ENCODE measurements around the gene VAMP8.
"Not testable (repeated sequence)": the region's sequence is repeated elsewhere in the genome, so short reads cannot be mapped to it uniquely, and the experiment has no call there.

VAMP8 gene
- 20.5 to 61.4 (median 41.0) reads per million in 3 experiments for total RNA-seq

DNA sequence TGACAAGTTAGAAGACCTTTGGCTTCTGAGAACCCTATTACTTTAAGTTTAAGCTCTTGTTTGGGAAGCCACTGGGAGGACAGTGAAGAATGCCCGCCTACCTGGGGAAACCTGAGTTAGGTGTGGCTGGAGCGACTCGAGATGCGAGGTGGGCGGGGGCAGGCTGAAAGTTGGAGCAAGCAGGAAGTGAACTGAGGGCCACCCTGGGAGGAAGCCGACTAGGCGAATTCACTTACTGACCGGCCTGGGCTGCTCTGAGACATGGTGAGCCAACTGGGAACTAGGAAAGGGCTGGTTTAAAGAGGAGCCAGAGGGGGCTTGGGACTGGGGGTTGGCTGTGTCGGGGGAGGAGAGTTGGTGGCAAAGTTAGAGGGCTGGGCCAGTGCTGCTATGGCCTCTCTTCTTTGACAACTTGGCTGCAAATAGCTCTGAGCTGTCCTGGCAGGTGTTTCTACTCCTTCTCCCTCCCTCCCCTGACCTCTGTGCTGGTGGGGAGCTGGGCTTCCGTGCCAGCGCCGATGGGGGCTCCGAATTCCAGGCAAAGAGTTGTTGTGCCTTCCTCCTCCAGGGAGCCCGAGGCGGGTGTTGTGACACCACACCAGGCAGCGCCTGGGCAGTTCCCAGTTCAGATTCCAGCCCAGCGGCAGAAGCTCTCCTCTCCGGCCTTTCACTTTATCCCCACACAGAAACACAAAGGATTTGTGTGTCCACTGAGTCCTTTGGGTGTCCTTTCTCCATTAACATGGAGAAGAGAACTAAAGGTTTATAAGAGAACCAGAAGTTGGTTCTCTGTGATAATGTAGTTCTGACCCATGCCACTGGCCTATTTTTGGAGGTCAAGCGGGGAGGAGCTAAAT lies at the start of gene VAMP8:
Gene VAMP8 (plus strand): TSS at position 201 of the 857 bp plus-strand sequence. CDS start 61 bp downstream, at position 262.
- peak; percentile 56 for DNase-seq

DNA sequence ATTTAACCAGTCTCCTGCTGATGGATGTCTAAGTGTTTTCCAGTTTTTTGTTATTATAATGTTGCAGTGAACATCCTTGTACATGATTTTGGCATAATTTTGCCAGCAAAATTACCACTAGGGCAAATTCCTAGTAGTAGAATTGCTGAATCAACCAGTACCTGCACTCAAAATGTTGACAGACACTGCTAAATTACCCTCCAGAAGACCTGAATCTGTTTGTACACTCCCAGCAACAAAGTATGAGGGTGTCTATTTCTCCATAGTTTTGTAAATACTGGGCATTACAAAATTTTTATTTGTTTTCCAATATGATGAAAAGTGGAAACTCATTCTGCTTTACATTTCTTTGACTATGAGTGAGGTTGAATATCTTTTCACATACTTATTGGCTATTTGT lies 49.6 kb upstream of the VAMP8 start:
- no peak for DNase-seq

DNA sequence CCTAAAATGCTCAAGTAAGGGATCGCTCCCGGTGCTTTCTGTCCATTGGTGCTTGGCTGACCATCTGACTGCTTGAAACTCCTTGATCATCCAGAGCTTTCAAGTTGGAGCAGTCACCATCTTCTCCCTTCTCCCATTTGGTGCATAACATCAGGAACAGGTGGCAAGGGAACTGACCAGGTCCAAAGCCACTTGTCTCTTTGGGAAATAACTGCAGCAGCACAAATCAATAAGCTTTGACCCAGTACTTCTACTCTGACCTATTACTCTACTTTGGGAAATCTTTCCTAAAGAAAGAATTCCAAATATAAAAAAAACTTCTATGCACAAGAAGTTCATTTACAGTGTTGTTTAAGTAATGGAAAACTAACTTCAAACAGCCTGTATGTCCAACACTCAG lies 49.0 kb upstream of the VAMP8 start:
- DNase-seq: no peak

DNA sequence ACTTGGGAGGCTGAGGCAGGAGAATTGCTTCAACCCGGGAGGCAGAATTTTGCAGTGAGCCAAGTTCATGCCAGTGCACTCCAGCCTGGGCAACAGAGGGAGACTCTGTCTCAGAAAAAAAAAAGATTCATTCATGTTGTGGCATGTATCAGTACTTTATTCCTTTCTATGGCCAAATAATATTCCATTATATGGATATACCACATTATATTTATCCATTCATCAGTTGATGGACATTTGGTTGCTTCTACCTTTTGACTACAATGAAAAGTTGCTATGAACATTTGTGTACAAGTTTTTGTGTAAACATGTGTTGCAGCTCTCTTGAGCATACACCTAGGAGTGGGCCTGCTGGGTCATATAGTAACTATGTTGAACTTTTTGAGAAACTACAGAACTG lies 47.6 kb upstream of the VAMP8 start:
- no peak for DNase-seq

DNA sequence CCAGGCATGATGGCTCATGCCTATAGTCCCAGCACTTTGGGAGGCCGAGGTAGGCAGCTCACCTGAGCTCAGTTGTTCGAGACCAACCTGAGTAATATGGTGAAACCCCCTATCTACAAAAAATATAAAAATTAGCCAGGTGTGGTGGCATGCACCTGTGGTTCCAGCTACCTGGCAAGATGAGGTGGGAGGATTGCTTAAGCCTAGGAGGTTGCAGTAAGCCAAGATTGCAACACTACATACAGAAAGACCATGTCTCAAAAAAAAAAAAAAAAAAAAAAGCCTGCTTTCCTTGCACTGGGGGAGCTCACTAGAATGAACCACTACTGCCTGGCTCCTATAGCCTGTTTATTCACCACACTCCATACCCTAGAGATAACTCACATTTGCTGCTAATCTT lies 45.8 kb upstream of the VAMP8 start:
- no peak for DNase-seq

DNA sequence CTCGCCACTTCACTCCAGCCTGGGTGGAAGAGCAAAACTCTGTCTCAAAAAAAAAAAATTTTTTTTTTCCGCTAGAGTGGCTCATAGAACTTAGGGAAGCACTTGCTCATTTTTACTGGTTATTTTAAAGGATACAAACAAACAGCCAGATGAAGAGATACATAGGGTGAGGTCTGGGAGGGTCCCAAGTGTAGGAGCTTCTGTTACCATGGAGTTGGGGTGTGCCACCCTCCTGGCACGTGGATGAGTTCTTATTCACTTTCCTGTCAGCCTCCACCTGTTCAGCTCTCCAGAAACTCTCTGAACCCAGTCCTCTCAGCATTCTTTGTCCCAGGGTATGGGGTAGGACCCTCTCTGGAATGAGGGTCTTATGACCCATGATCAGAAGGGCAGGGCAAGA lies 43.3 kb upstream of the VAMP8 start:
- DNase-seq: no peak

DNA sequence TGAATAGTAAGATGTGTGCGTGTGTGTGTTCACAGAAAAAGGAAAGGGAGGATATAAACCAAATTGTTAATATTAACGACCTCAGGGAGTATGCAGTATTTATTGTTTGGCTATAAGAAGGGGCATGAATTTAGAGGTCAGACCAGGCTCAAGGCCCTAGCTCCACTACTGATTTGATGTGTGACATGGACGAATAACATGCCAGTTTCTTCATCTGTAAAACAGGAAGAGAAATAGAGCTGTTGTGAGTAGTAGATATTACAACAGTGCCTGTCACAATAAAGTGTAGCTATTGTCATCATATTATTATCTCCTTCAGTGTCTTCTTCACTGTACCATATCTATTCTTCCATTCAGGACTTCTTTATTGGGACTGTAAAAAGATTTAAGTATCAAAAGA lies 42.5 kb upstream of the VAMP8 start:
- DNase-seq: no peak

DNA sequence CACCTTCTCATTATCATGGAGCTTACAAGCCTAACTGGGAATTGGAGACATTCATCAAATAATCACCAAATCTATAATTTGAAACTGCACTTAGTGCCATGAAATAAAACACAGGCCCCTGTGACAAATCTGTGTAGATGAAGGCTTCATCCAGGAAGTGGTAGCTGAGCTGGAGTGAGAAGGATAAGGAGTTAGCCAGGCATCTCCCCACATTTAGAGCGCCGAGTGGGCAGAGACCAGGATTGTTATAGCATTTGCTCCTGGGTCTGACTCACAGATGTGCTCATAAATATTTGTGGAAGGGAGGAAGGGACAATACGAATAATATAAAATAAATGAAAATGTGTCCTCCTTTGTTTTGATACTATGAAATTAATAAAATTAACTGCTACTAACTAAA lies 40.9 kb upstream of the VAMP8 start:
- DNase-seq: no peak

DNA sequence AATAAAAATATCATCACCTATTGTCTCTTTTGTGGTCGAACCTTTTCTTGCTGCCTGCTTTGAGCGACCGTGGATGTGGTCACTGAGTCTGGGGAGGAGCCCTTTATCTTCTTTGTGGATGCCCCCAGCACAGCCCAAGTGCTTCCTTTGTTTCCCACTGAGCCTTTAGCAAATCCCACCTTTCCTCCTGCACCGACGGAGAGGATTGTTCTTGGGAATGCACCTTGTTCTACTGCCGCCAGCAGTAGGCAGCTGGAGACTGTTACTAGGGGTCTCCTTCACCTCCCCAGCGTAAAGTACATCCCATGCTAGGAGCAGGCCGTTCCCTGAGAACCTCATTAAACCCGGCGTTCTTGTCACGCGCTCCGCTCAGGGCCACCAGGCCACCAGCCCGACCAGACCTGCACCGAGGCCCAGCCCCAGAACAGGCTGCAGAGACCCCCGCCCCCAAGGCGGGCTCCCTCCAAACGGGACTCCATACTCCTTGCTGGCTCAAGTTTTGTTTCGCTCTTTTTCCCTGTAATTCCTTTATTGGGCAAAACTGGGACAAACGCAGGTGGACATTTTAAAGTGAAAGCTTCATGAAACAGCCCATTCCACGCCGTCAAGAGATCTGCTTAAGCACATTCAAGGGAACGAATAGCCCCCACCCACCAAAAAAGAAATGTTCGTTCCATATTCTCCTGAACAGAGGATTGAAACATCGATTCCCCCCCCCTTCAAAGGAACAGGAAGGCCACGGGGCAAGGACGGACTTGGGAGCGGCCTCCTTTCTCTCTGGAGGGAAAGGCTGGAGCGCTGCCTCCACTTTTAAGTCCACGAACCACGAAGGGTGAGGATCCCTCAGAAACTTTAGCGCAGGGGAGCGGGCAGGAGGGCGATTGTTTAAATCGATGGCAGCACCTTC lies 39.5 kb upstream of the VAMP8 start:
- peak; percentile 12 for DNase-seq

DNA sequence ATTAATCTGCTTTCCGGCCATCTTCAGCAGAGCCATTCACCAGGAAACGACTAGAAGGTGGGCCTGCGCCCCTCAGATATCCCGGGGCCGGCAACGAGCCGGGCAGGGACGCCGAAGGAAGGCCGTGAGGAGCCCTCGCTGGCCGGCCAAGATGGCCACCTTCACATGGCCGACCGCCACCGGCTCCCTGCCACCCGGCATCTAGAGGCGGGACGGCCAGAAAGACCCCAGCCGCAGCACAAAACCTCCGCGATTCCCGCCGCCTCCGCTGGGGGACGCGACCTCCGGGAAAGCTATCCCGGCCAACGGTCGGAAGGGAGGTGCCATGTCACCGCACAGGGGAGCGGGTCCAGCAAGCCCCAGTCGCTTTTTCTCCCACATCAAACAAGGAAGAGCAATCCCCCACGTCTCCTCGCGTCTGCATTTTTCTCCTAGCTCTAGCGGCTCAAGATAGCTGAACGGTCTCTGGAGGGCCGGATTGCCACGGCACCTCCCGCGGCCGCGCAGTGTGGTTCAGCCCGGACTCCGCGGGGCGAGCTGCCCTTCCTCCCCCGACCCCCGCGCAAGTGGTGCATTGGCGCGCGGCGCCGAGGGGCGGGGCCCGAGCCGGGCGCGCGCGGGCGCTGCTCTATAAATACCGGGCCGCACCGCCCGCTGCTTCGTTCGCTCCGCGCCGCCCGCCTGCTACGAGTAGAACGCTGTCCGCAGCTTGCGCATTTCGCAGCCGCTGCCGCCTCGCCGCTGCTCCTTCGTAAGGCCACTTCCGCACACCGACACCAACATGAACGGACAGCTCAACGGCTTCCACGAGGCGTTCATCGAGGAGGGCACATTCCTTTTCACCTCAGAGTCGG lies 38.7 kb upstream of the VAMP8 start, which contains the start of gene MAT2A:
Gene MAT2A (plus strand): TSS at position 662 of the 854 bp plus-strand sequence. CDS start 120 bp downstream, at position 782.
- peak; percentile 83 for DNase-seq

DNA sequence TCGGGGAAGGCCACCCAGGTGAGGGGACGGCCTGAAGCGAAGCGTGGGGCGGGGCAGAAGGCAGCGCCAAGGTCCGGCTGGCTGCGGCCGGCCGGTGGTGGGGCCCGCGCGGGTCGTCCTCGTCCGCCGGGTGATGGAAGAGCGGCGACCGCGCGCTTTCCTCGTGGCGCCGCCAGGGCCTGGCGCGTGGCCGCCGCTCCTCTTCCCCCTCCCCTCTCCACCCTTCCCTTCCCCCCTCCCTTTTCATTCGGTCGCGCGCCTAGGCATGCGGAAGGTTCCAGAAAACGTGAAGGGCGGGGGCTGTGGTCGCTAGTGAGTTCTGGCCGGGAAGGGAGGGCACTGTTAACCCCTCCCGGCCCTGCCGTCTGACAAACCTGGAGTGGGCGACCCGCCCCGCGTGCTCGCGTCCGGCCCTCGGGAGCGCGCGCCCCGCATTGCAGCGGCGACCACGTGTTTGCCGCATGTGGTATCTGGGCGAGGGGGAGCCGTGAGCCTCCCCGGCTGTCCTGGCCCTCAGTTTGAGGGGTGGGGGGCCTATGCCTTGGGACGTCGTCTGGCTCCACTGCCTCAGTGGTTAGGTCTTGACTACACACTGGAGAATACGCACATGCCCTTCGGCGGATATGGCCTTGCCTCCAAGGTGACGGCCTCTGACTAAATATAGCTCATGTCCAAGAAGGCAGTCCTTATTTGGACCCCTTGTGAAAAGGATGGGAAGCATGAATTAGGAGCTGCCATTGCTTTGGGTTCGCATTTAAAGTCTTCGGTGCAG lies 37.8 kb upstream of the VAMP8 start:
- peak; percentile 61 for DNase-seq

DNA sequence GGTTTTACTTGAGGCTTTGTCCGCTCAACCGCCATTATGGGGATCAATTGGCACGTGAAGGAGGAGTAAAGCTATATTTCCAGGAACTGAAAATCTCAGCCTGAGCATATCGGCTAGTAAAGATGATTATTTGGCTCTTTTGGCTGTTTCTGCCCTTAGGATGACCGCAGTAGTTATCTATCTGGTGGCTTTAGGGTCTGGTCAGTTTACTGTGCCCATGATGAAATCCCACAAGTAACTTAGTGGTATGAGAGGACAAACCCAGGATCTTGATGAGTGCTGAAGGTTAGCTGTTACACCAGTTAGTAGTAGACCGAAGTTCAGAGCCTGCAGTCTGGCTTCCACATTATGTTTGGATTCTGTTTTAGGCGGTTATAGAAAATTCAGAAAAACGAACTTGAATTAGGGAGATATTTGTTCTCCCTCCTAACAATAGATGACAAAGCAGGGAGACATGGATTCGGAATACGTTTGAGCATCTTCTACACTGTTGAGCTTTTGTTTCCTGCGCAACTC lies 37.2 kb upstream of the VAMP8 start:
- DNase-seq: no peak

DNA sequence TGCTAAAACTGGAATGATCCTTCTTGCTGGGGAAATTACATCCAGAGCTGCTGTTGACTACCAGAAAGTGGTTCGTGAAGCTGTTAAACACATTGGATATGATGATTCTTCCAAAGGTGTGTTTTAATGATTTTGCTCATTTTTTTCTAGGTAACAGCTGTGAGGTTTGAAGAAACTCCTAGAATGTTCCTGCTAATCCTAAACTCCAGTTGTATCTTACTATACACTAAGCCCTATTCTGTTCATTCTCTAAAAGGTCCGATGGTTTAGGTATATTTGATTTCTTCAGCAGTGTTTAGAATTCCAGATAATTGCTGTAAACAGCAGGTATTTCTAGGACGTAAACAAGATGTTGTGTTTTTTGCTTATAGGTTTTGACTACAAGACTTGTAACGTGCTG lies 36.1 kb upstream of the VAMP8 start:
- no peak for DNase-seq

DNA sequence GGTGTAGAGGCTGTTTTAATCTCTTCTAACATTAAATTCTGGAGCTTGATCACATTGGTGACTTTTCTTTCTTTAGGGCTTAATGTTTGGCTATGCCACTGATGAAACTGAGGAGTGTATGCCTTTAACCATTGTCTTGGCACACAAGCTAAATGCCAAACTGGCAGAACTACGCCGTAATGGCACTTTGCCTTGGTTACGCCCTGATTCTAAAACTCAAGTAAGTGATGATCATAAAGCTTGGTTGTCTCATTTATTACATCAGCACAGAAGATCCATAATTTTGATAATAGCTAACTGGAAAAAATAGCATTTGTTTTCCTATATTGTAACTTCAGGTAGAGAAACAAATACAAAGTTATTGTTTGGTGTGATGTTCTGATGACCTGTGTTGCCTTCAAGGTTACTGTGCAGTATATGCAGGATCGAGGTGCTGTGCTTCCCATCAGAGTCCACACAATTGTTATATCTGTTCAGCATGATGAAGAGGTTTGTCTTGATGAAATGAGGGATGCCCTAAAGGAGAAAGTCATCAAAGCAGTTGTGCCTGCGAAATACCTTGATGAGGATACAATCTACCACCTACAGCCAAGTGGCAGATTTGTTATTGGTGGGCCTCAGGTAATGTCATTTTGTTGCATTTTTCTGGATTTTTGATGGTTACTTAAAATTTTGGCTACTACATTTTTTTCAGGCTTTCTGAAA lies 35.5 kb upstream of the VAMP8 start:
- no peak for DNase-seq

DNA sequence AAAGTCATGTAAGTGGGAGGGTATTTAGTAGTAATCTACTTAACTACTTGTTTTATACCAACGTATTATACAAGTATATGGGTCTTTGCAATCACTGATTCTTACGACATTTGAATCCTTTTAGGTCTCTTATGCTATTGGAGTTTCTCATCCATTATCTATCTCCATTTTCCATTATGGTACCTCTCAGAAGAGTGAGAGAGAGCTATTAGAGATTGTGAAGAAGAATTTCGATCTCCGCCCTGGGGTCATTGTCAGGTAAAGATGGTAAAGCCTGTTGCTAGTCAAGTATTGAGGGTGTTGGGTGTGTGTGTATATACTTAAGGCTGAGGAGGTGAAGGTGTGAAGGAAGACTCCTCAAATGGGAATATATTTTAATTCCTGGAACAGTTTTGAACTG lies 34.6 kb upstream of the VAMP8 start:
- DNase-seq: no peak

DNA sequence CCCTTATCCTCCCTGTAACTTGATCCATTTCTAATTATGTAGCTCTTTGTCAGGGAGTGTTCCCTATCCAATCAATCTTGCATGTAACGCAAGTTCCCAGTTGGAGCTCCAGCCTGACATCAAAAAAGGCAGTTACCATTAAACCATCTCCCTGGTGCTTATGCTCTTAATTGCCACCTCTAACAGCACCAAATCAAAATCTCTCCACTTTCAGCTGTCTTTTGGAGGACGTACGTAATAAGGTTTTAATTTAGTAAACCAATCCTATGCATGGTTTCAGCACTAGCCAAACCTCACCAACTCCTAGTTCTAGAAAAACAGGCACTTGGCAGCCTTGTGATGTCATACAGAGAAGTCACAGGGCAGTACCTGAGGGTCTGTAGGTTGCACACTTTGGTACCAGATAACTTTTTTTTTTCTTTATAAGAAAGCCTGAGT lies 33.1 kb upstream of the VAMP8 start:
- DNase-seq: not testable (repeated sequence)

DNA sequence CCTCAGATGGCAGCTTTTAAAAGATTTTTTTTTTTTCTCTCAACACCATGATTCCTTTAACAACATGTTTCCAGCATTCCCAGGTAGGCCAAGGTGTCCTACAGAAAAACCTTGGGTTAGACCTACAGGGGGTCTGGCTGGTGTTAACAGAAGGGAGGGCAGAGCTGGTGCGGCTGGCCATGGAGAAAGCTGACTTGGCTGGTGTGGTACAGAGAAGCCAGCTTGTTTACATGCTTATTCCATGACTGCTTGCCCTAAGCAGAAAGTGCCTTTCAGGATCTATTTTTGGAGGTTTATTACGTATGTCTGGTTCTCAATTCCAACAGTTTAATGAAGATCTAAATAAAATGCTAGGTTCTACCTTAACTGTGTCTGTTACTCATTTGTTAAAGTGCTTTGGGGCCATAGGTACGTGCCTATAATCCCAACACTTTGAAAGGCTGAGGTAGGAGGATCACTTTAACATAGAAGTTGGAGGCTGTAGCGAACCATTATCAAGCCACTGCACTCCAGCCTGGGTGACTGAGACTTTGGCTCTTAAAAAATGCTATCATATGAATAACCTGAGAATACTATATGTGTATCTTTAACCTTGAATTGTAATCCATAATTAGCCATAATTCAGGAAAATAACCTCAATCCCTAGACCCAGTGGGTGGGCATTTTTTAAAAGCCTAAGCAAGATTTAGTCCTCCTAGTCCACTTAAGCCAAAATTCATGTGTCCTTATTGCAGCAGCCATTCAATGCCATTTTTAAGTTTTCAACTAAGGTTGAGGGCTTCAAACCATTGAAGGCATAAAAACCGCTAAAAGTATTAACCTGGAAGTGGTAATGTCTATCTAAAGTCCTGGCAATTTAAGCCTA lies 32.2 kb upstream of the VAMP8 start:
- DNase-seq: not testable (repeated sequence)

DNA sequence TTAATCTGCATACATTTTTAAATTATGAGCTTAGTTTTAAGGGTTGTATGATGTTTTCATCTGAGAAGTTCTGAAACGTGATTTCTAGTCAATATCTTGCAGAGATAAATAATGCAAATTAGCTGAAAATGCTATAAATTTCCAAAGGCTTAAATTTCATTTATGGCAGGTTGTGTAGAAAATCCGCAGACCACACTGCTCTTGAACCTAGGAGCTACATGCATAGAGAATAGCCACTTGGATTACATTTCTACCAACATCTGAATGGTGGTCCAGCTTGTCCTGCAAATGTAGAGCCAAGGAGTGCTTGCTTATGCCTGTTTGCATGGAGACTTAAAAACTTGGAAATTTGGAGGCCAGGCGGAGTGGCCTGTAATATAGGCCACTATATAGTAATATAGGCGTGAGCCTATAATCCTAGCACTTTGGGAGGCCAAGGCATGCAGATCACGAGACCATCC lies 31.6 kb upstream of the VAMP8 start:
- DNase-seq: no peak

DNA sequence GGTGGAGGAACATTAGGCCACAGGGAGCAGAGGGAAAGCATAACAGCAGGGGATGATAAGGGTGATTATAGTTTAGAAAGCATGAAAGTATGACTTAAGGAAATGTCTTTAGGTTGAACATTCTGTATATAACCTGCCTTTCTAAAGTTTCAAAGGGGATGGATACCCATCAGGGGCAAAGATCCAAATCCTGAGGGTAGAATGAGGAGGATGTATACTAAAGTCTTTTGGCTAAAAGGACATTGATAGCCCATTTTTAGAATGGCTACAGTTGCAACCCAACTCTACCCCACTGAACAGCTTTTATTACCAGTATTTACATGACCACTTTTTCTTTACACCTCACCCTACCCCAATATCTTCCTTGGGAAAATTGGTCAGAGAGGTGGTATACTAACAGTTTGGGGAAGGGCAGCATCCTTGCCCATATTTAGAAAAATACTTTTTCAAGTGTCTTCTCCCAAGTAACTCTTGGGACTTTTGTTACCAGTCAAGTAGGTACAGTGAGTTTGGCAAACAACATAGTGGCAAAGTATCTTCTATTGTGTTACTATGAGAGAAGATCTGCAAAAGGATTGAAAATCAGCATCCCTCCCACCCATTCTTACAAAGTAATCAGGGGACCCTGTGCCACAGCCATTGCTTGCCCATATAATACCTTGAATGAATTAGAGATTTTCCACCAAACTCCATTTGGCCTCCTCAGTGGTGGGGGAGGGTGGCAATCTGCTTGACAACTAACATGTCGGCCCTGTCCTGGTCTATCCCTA lies 30.1 kb upstream of the VAMP8 start:
- DNase-seq: no peak
